SK-N-SH (cell line): Measurements from ENCODE around the gene CHMP1B.

Source experiments
- RXRA ChIP-seq: IDR thresholded peaks from 2 replicates; pipeline ENCODE4 v1.4.0; 2012; ENCODE audit warnings: low read depth, mild to moderate bottlenecking, borderline replicate concordance
- SIN3A ChIP-seq: IDR thresholded peaks from 2 replicates; pipeline ENCODE4 v1.6.1; 2012; ENCODE audit warnings: low read depth, mild to moderate bottlenecking, low read length, moderate library complexity, borderline replicate concordance

- no peak for TF ChIP-seq RXRA
- TF ChIP-seq SIN3A: no peak
These were observed 40.8 kb upstream of the CHMP1B start for GRCh38 chr18:11810379-11810778.
